HG03135 (cell line): ENCODE data around the gene NOL4L.

Experiments
- ATAC-seq: cut with Tn5 transposase; IDR thresholded peaks from one replicate; pipeline ENCODE4 v1.9.1; 2021; ENCODE audit warnings: mild to moderate bottlenecking, moderate library complexity; ENCODE audit not compliant: unreplicated experiment

Gene NOL4L

GRCh38 chr20:32613192-32614053 is 28.3 kb upstream of the NOL4L start:
- ATAC-seq: no peak

- ATAC-seq: no peak
These were observed 27.4 kb upstream of the NOL4L start for GRCh38 chr20:32612351-32613191.

GRCh38 chr20:32611868-32612267 is 26.7 kb upstream of the NOL4L start:
- ATAC-seq: no peak

GRCh38 chr20:32611286-32611685 is 26.2 kb upstream of the NOL4L start:
- ATAC-seq: no peak

GRCh38 chr20:32610472-32611218 is 25.5 kb upstream of the NOL4L start:
- ATAC-seq: no peak

GRCh38 chr20:32609993-32610392 is 24.9 kb upstream of the NOL4L start:
- ATAC-seq: no peak

- ATAC-seq: no peak
These were observed 24.1 kb upstream of the NOL4L start for GRCh38 chr20:32609111-32609773.

- no peak for ATAC-seq
These were observed 23.5 kb upstream of the NOL4L start for GRCh38 chr20:32608664-32609015.

GRCh38 chr20:32607727-32608663 is 22.9 kb upstream of the NOL4L start:
- ATAC-seq: no peak

GRCh38 chr20:32607324-32607723 is 22.2 kb upstream of the NOL4L start:
- ATAC-seq: no peak

GRCh38 chr20:32606790-32607189 is 21.7 kb upstream of the NOL4L start:
- ATAC-seq: no peak

- no peak for ATAC-seq
These were observed 21.0 kb upstream of the NOL4L start for GRCh38 chr20:32606107-32606506.

GRCh38 chr20:32605167-32605656 is 20.1 kb upstream of the NOL4L start:
- ATAC-seq: no peak

- no peak for ATAC-seq
These were observed 18.1 kb upstream of the NOL4L start for GRCh38 chr20:32603046-32603726.

- ATAC-seq: no peak
These were observed 17.1 kb upstream of the NOL4L start for GRCh38 chr20:32602273-32602672.

- ATAC-seq: no peak
These were observed 15.6 kb upstream of the NOL4L start for GRCh38 chr20:32600681-32601237.

- ATAC-seq: no peak
These were observed 14.7 kb upstream of the NOL4L start for GRCh38 chr20:32599783-32600340.

GRCh38 chr20:32598606-32599005 is 13.5 kb upstream of the NOL4L start:
- no peak for ATAC-seq
